Astrocyte (in vitro differentiated cells and primary cell): ENCODE results near the gene HSBP1. TPM values are rescaled to one million over a fixed set of nuclear protein-coding genes. Genes with fewer than 3 reads are reported as not detected.

Source experiments
- DNase-seq: peaks from one replicate; pipeline ENCODE4 v3.0.0-alpha.2; 2010; ENCODE audit warnings: low read depth
- FAIRE-seq: peaks from 2 replicates; lab custom pipeline; 2011; peaks lifted over from hg19 to GRCh38; lab: Jason Lieb, UNC
- H2AFZ ChIP-seq: 2 replicates; pipeline ENCODE4 v1.6.0; 2012; ENCODE audit warnings: low read depth, low read length, inconsistent platforms
- H3K27ac ChIP-seq: 2 replicates; pipeline ENCODE4 v1.5.1; 2011; ENCODE audit warnings: low read depth, low read length, inconsistent platforms
- H3K27me3 ChIP-seq: 2 replicates; pipeline ENCODE4 v1.6.0; 2011; ENCODE audit warnings: low read length, inconsistent platforms; ENCODE audit not compliant: insufficient read depth
- H3K36me3 ChIP-seq: 2 replicates; pipeline ENCODE4 v1.5.1; 2011; ENCODE audit warnings: low read length, inconsistent platforms; ENCODE audit not compliant: insufficient read depth
- H3K4me1 ChIP-seq: 2 replicates; pipeline ENCODE4 v1.5.1; 2011; ENCODE audit warnings: low read length, inconsistent platforms; ENCODE audit not compliant: insufficient read depth
- H3K4me2 ChIP-seq: 2 replicates; pipeline ENCODE4 v1.6.0; 2012; ENCODE audit warnings: low read length, inconsistent platforms
- H3K4me3 ChIP-seq: 2 replicates; pipeline ENCODE4 v1.5.1; 2011; ENCODE audit warnings: low read depth, mild to moderate bottlenecking, low read length, inconsistent platforms; ENCODE audit not compliant: insufficient read depth
- H3K79me2 ChIP-seq: 2 replicates; pipeline ENCODE4 v1.6.0; 2012; ENCODE audit warnings: mild to moderate bottlenecking, low read length, inconsistent platforms; ENCODE audit not compliant: insufficient read depth
- H3K9ac ChIP-seq: 2 replicates; pipeline ENCODE4 v1.6.0; 2012; ENCODE audit warnings: mild to moderate bottlenecking, low read length, inconsistent platforms
- H3K9me3 ChIP-seq: 2 replicates; pipeline ENCODE4 v1.5.1; 2012; ENCODE audit warnings: low read depth, mild to moderate bottlenecking, low read length, inconsistent platforms; ENCODE audit not compliant: insufficient read depth
- H4K20me1 ChIP-seq: 2 replicates; pipeline ENCODE4 v1.6.0; 2012; ENCODE audit warnings: low read length, inconsistent platforms; ENCODE audit not compliant: insufficient read depth
- H3K27ac Mint-ChIP-seq: one replicate; pipeline ENCODE4 v1.8.0; 2021; ENCODE audit warnings: mild to moderate bottlenecking, mixed read lengths; ENCODE audit not compliant: unreplicated experiment
- H3K27me3 Mint-ChIP-seq: one replicate; pipeline ENCODE4 v1.8.0; 2021; ENCODE audit warnings: low read depth, mixed read lengths; ENCODE audit not compliant: unreplicated experiment
- H3K36me3 Mint-ChIP-seq: one replicate; pipeline ENCODE4 v1.8.0; 2021; ENCODE audit warnings: low read depth, mixed read lengths; ENCODE audit not compliant: unreplicated experiment
- H3K4me1 Mint-ChIP-seq: one replicate; pipeline ENCODE4 v1.8.0; 2021; ENCODE audit warnings: low read depth, mixed read lengths; ENCODE audit not compliant: unreplicated experiment
- H3K4me3 Mint-ChIP-seq: one replicate; pipeline ENCODE4 v1.8.0; 2021; ENCODE audit warnings: mild to moderate bottlenecking, moderate library complexity, mixed read lengths; ENCODE audit not compliant: unreplicated experiment
- H3K9me3 Mint-ChIP-seq: one replicate; pipeline ENCODE4 v1.8.0; 2021; ENCODE audit warnings: mild to moderate bottlenecking, mixed read lengths; ENCODE audit not compliant: unreplicated experiment
- CTCF ChIP-seq: IDR thresholded peaks from 2 replicates; pipeline ENCODE4 v1.5.1; 2011; ENCODE audit warnings: low read depth, mild to moderate bottlenecking, inconsistent platforms, low read length, moderate library complexity; ENCODE audit not compliant: insufficient read depth
- EZH2 ChIP-seq: IDR thresholded peaks from 2 replicates; pipeline ENCODE4 v1.6.1; 2012; ENCODE audit warnings: mild to moderate bottlenecking, low read length, inconsistent platforms; ENCODE audit not compliant: insufficient read depth
- total RNA-seq: library from RNA; stranded (reverse); gene quantifications from 2 replicates; pipeline ENCODE4 v1.2.1, GENCODE V29; 2021

HSBP1 gene
- total RNA-seq, 1 donor from 2014 or later, result 179 TPM

GRCh38 chr16:83847371-83848225 is 39.8 kb downstream of the HSBP1 start:
- no peaks in the 10 kb centered on the region for H3K36me3 ChIP-seq
- no peak overlapping the region for H3K4me2 ChIP-seq
- no peaks in the 10 kb centered on the region for H3K79me2 ChIP-seq
- peaks cover 2% of the 10 kb centered on the region for H3K27me3 ChIP-seq
- no peaks in the 10 kb centered on the region for H3K36me3 Mint-ChIP-seq
- peaks cover 3% of the 10 kb centered on the region for H3K4me1 Mint-ChIP-seq
- no peak overlapping the region for H3K27ac Mint-ChIP-seq
- H3K9me3 Mint-ChIP-seq, result peaks cover 2% of the 10 kb centered on the region
- H3K9ac ChIP-seq, result no peak overlapping the region
- H3K9me3 ChIP-seq, result no peaks in the 10 kb centered on the region
- no peak overlapping the region for H3K4me3 ChIP-seq
- no peaks in the 10 kb centered on the region for H4K20me1 ChIP-seq
- no peak overlapping the region for H3K4me3 Mint-ChIP-seq
- H3K4me1 ChIP-seq, result no peaks in the 10 kb centered on the region
- no peak for DNase-seq
- H2AFZ ChIP-seq, result no peak overlapping the region
- H3K27me3 Mint-ChIP-seq, result peaks cover 14% of the 10 kb centered on the region
- no peak for FAIRE-seq
- TF ChIP-seq CTCF (no peak), EZH2 (no peak)
- H3K27ac ChIP-seq, result no peak overlapping the region

GRCh38 chr16:83849421-83849820 is 41.6 kb downstream of the HSBP1 start:
- Histone ChIP-seq H3K79me2 (no peaks in the 10 kb centered on the region), H3K9ac (no peak overlapping the region), H4K20me1 (no peaks in the 10 kb centered on the region), H3K27me3 (peaks cover 2% of the 10 kb centered on the region), H3K4me2 (no peak overlapping the region), H3K36me3 (no peaks in the 10 kb centered on the region), H2AFZ (no peak overlapping the region), H3K4me1 (no peaks in the 10 kb centered on the region), H3K9me3 (no peaks in the 10 kb centered on the region), H3K27ac (no peak overlapping the region), H3K4me3 (no peak overlapping the region)
- no peaks in the 10 kb centered on the region for H3K4me1 Mint-ChIP-seq
- FAIRE-seq (no peak), DNase-seq (no peak)
- H3K27ac Mint-ChIP-seq, result no peak overlapping the region
- no peak overlapping the region for H3K4me3 Mint-ChIP-seq
- peaks cover 2% of the 10 kb centered on the region for H3K9me3 Mint-ChIP-seq
- TF ChIP-seq CTCF (no peak), EZH2 (no peak)
- H3K27me3 Mint-ChIP-seq, result peaks cover 12% of the 10 kb centered on the region
- H3K36me3 Mint-ChIP-seq, result no peaks in the 10 kb centered on the region

GRCh38 chr16:83850947-83851346 is 43.2 kb downstream of the HSBP1 start:
- peaks cover 2% of the 10 kb centered on the region for H3K9me3 Mint-ChIP-seq

More at GRCh38 chr16:83850947-83851346, 43.2 kb downstream of the HSBP1 start:
- no peaks in the 10 kb centered on the region for H4K20me1 ChIP-seq
- H3K4me1 Mint-ChIP-seq, result no peaks in the 10 kb centered on the region
- FAIRE-seq (no peak), DNase-seq (no peak)
- H3K27me3 ChIP-seq, result peaks cover 7% of the 10 kb centered on the region
- H2AFZ ChIP-seq, result no peak overlapping the region
- no peak overlapping the region for H3K4me3 Mint-ChIP-seq
- no peaks in the 10 kb centered on the region for H3K4me1 ChIP-seq
- no peak overlapping the region for H3K27ac Mint-ChIP-seq
- H3K4me2 ChIP-seq, result no peak overlapping the region
- H3K27me3 Mint-ChIP-seq, result peaks cover 16% of the 10 kb centered on the region
- H3K9me3 ChIP-seq, result no peaks in the 10 kb centered on the region
- no peaks in the 10 kb centered on the region for H3K36me3 ChIP-seq
- no peaks in the 10 kb centered on the region for H3K36me3 Mint-ChIP-seq
- H3K4me3 ChIP-seq, result no peak overlapping the region
- H3K27ac ChIP-seq, result no peak overlapping the region
- no peak overlapping the region for H3K9ac ChIP-seq
- H3K79me2 ChIP-seq, result no peaks in the 10 kb centered on the region
- TF ChIP-seq EZH2 (no peak), CTCF (no peak)
